OCI-LY3 (cell line): ENCODE data around the gene BPNT1.

Experiments used
- H2AFZ ChIP-seq: fragments of 200-600, 300-600 bp; shearing (Covaris generic); 2 replicates; pipeline ENCODE4 v1.6.0; 2014; ENCODE audit warnings: antibody characterized with exemption, low read depth, low read length
- H3K27ac ChIP-seq: fragments of 200-600, 300-600 bp; sonication (generic); 2 replicates; pipeline ENCODE4 v1.5.1; 2014; ENCODE audit warnings: mild to moderate bottlenecking, low read length, moderate library complexity, mixed read lengths
- H3K27me3 ChIP-seq: fragments of 200-600, 300-600 bp; sonication (generic); 2 replicates; pipeline ENCODE4 v1.6.1; 2014; ENCODE audit warnings: low read depth, low read length, mixed read lengths
- H3K36me3 ChIP-seq: fragments of 200-600, 300-600 bp; sonication (generic); replicated peaks from 2 replicates; pipeline ENCODE3; 2014; ENCODE audit warnings: low read depth, low read length, mixed read lengths
- H3K4me1 ChIP-seq: fragments of 300-600, 200-600 bp; sonication (generic); 2 replicates; pipeline ENCODE4 v1.6.1; 2014; ENCODE audit warnings: low read length, mixed read lengths
- H3K4me2 ChIP-seq: fragments of 200-600, 300-600 bp; sonication (generic); 2 replicates; pipeline ENCODE4 v1.6.1; 2014; ENCODE audit warnings: low read length, mixed read lengths
- H3K4me3 ChIP-seq: fragments of 300-600, 200-600 bp; sonication (generic); 2 replicates; pipeline ENCODE4 v1.5.1; 2014; ENCODE audit warnings: antibody characterized with exemption, mild to moderate bottlenecking, low read length, moderate library complexity
- H3K79me2 ChIP-seq: fragments of 300-600, 200-600 bp; shearing (Covaris generic); 2 replicates; pipeline ENCODE4 v1.6.1; 2014; ENCODE audit warnings: mild to moderate bottlenecking, low read length, mixed read lengths
- H3K9ac ChIP-seq: fragments of 300-600, 200-600 bp; shearing (Covaris generic); 2 replicates; pipeline ENCODE4 v1.6.0; 2014; ENCODE audit warnings: mild to moderate bottlenecking, low read length, moderate library complexity
- H3K9me3 ChIP-seq: fragments of 200-600, 300-600 bp; shearing (Covaris generic); 2 replicates; pipeline ENCODE4 v1.6.1; 2014; ENCODE audit warnings: low read length, mixed read lengths; ENCODE audit not compliant: insufficient read depth
- H4K20me1 ChIP-seq: fragments of 200-600, 300-600 bp; sonication (generic); 2 replicates; pipeline ENCODE4 v1.6.1; 2016; ENCODE audit warnings: low read length, mixed read lengths; ENCODE audit not compliant: insufficient read depth
- EZH2phosphoT487 ChIP-seq: fragments of 200-600 bp; shearing (Covaris generic); IDR thresholded peaks from 2 replicates; pipeline ENCODE4 v1.6.1; 2018; ENCODE audit warnings: antibody characterized with exemption, mixed run types, low read depth
- TF ChIP-seq, protein P1 (sequence below): fragments of 200-600, 300-600 bp; sonication (generic); IDR thresholded peaks from 2 replicates; pipeline ENCODE4 v1.5.1; 2014; ENCODE audit warnings: antibody characterized with exemption, low read length, low read depth

BPNT1 gene

DNA sequence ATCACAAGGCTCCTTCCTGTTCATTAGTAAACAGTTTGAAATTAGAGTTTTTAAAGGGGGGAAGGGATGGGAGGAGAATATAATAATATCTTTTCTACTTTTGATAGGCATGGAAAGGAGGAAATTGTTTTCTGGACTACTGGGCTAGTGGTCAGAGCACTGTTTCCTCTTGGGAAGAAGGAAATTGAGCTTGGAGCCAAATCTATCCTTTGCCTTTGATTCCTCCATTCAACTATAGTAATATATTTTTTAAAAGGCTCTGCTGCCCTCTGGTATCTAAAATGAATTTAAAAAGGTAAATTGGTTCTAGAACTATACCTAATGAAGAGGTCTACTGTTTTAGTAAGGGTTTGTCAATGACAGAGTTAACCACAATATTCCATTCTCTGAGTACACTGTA lies 10.2 kb upstream of the BPNT1 start:
- H3K36me3 ChIP-seq: peaks cover 41% of the 10 kb centered on the region

DNA sequence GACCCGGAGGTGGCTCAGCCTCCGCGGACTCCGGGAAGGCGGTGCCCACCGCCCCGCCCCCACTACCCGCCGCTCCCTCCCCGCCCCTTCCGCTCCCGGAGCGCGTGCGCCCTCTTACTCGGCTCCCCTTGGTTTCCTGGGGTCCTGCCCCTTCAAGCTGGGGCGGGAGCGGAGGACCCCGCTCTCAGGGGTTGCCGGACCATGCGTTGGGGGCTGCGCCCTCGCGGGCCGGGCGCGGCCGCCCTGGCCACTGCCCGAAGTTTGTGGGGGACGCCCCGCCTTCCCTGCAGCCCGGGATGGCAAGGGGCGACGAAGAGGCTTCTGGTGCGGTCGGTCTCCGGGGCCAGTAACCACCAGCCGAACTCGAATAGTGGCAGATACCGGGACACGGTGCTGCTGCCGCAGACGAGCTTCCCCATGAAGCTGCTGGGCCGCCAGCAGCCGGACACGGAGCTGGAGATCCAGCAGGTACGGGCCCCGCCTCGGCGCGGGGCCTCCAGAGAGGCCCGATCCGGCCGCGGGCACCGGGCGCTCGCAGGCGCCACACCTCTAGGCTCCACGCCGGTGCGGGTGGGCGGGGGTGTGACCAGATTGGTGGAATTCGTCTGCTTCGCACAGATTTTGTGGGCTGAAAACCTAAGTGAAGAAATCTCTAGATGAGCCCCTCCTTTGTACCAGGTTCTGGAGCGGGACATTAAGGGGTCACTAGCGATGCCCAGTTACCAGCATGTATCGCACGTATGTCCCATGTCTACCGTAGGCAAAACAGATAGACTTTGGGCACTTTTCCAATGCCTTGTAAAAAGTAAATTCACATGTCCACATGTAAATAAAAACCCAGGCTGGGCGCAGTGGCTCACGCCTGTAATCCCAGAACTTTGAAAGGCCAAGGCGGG lies 4.7 kb upstream of the BPNT1 start, which contains the start of gene IARS2:
TSS of gene IARS2 (plus strand) at position 117 of the 896 bp plus-strand sequence. CDS start at position 202, 85 bp downstream.
- H3K27me3 ChIP-seq: no peaks in the 10 kb centered on the region
- H3K79me2 ChIP-seq: peaks cover 23% of the 10 kb centered on the region
- peak within 1 kb of the TSS; percentile 42 for H3K27ac ChIP-seq
- TF ChIP-seq, protein P1, sequence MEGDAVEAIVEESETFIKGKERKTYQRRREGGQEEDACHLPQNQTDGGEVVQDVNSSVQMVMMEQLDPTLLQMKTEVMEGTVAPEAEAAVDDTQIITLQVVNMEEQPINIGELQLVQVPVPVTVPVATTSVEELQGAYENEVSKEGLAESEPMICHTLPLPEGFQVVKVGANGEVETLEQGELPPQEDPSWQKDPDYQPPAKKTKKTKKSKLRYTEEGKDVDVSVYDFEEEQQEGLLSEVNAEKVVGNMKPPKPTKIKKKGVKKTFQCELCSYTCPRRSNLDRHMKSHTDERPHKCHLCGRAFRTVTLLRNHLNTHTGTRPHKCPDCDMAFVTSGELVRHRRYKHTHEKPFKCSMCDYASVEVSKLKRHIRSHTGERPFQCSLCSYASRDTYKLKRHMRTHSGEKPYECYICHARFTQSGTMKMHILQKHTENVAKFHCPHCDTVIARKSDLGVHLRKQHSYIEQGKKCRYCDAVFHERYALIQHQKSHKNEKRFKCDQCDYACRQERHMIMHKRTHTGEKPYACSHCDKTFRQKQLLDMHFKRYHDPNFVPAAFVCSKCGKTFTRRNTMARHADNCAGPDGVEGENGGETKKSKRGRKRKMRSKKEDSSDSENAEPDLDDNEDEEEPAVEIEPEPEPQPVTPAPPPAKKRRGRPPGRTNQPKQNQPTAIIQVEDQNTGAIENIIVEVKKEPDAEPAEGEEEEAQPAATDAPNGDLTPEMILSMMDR: no peak
- TF ChIP-seq EZH2phosphoT487: no peak
- peak within 1 kb of the TSS; percentile 89 for H3K4me3 ChIP-seq
- H3K9me3 ChIP-seq: no peaks in the 10 kb centered on the region
- H4K20me1 ChIP-seq: no peaks in the 10 kb centered on the region
- peak within 1 kb of the TSS; percentile 83 for H3K9ac ChIP-seq
- H3K4me1 ChIP-seq: peaks cover 15% of the 10 kb centered on the region
- H2AFZ ChIP-seq: peak within 1 kb of the TSS; percentile 91
- H3K36me3 ChIP-seq: peaks cover 14% of the 10 kb centered on the region
- H3K4me2 ChIP-seq: peak within 1 kb of the TSS; percentile 87

More for the DNA sequence above, 10.2 kb upstream of the BPNT1 start:
- H2AFZ ChIP-seq: no peak overlapping the region
- H3K4me2 ChIP-seq: no peak overlapping the region
- no peak overlapping the region for H3K9ac ChIP-seq
- H4K20me1 ChIP-seq: no peaks in the 10 kb centered on the region
- TF ChIP-seq, protein P1: no peak
- TF ChIP-seq EZH2phosphoT487: no peak
- no peak overlapping the region for H3K4me3 ChIP-seq
- H3K79me2 ChIP-seq: peaks cover 12% of the 10 kb centered on the region
- H3K27me3 ChIP-seq: no peaks in the 10 kb centered on the region
- H3K9me3 ChIP-seq: no peaks in the 10 kb centered on the region
- no peak overlapping the region for H3K27ac ChIP-seq
- H3K4me1 ChIP-seq: peaks cover 10% of the 10 kb centered on the region

- Histone ChIP-seq H3K4me1 (peaks cover 15% of the 10 kb centered on the region), H3K36me3 (peaks cover 14% of the 10 kb centered on the region), H4K20me1 (no peaks in the 10 kb centered on the region), H3K27ac (no peak overlapping the region), H3K4me3 (peak overlapping the region; percentile 58), H3K27me3 (no peaks in the 10 kb centered on the region), H3K9me3 (no peaks in the 10 kb centered on the region), H3K9ac (no peak overlapping the region), H3K79me2 (peaks cover 28% of the 10 kb centered on the region), H2AFZ (peak overlapping the region; percentile 83), H3K4me2 (peak overlapping the region; percentile 61)
- no peak for TF ChIP-seq EZH2phosphoT487
- TF ChIP-seq, protein P1: no peak
These were observed 3.9 kb upstream of the BPNT1 start for GRCh38 chr1:220093361-220094015.

DNA sequence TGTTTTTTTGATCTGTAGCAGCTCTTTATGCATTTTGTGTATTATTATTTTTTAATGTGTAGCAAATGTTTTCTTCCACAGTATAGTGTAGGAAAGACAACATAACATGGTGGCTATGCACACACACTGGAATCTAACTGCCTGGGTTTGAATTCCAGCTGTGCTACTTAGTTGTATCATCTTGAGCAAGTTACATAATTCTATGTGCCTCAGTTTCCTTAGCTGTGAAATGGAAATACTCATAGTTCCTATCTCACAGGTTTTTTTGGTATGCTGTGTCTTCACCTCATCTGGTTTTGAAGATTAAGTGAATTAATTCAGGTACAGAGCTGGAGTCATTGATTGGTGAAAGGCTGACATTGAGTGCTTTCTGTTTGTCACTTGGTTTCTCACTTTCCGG lies 3.1 kb upstream of the BPNT1 start:
- Histone ChIP-seq H3K4me2 (no peak overlapping the region), H3K9ac (no peak overlapping the region), H3K27me3 (no peaks in the 10 kb centered on the region), H3K9me3 (no peaks in the 10 kb centered on the region), H2AFZ (no peak overlapping the region), H3K4me3 (no peak overlapping the region), H4K20me1 (no peaks in the 10 kb centered on the region), H3K79me2 (peaks cover 30% of the 10 kb centered on the region), H3K36me3 (peaks cover 9% of the 10 kb centered on the region), H3K27ac (no peak overlapping the region), H3K4me1 (peaks cover 15% of the 10 kb centered on the region)
- TF ChIP-seq, protein P1: no peak
- TF ChIP-seq EZH2phosphoT487: no peak
